HepG2 (cell line): Measurements from ENCODE around the gene TMPO. TPM values are rescaled to one million over a fixed set of nuclear protein-coding genes. Genes with fewer than 3 reads are reported as not detected.

Experiments
- ATAC-seq: fragments of 200-7000 bp; cut with Tn5 transposase; 3 replicates; pipeline ENCODE4 v1.9.1; 2020; ENCODE audit warnings: mild to moderate bottlenecking, moderate library complexity
- BruUV-seq: library from RNA; stranded (reverse); fragments of 400-500 nt; replicated peaks from 2 replicates; lab custom pipeline; 2021; lab: Mats Ljungman, UMichigan
- CTCF ChIA-PET: fragments of 300-600 bp; formaldehyde crosslinking; extraction: SDS; loops from one replicate; lab custom pipeline; 2021; ENCODE audit warnings: low total read pairs, inconsistent platforms, low intra/inter-chr PET ratio; lab: Yijun Ruan, JAX
- POLR2A ChIA-PET: fragments of 350-600 bp; sonication (Branson Sonifier 250); formaldehyde crosslinking; loops from one replicate; lab custom pipeline; 2020; ENCODE audit warnings: antibody characterized with exemption, inconsistent platforms; lab: Yijun Ruan, JAX
- DNase-seq: peaks from one replicate; pipeline ENCODE4 v3.0.0-alpha.2; 2015; ENCODE audit warnings: low spot score
- FAIRE-seq: peaks from 3 replicates; lab custom pipeline; 2011; peaks lifted over from hg19 to GRCh38; lab: Jason Lieb, UNC
- H2AFZ ChIP-seq: one replicate; pipeline ENCODE4 v1.6.1; 2011; ENCODE audit warnings: low read length, inconsistent platforms
- H3K27ac ChIP-seq: fragments of 300-600 bp; 3 replicates; pipeline ENCODE4 v1.8.0; 2011; ENCODE audit warnings: mixed run types, mild to moderate bottlenecking, mixed read lengths, low read length, inconsistent platforms; ENCODE audit not compliant: insufficient read depth; ENCODE audit errors: extremely low read length
- H3K27me3 ChIP-seq, 2 experiments: fragments of 200-600 bp in 1 of 2; 2 replicates in 1 of 2; 3 replicates in 1 of 2; pipeline versions ENCODE4 v1.6.0 to v1.8.0; 2011; ENCODE audit warnings: low read length in 2 of 2, mild to moderate bottlenecking in 2 of 2, moderate library complexity in 2 of 2, inconsistent platforms in 1 of 2; ENCODE audit not compliant: insufficient read depth in 2 of 2, control insufficient read depth in 1 of 2
- H3K36me3 ChIP-seq, 2 experiments: fragments of 200-600 bp in 1 of 2; replicated peaks in 1 of 2; 2 replicates in 1 of 2; 3 replicates in 1 of 2; pipeline versions ENCODE4 v1.5.1 to v1.8.0; 2011; ENCODE audit warnings: low read length in 2 of 2, inconsistent platforms in 1 of 2; ENCODE audit not compliant: insufficient read depth in 2 of 2, control insufficient read depth in 1 of 2
- H3K4me1 ChIP-seq: 2 replicates; pipeline ENCODE4 v1.5.1; 2012; ENCODE audit warnings: low read length, inconsistent platforms; ENCODE audit not compliant: insufficient read depth
- H3K4me2 ChIP-seq: 2 replicates; pipeline ENCODE4 v1.6.0; 2011; ENCODE audit warnings: low read depth, low read length, inconsistent platforms
- H3K4me3 ChIP-seq, 3 experiments: fragments of 200-600 bp in 1 of 3; sonication (generic), shearing (Covaris generic) in 1 of 3; replicated peaks in 1 of 3; 2 replicates each; pipeline ENCODE4 v1.5.1; 2011 to 2016; ENCODE audit warnings: low read length in 3 of 3, inconsistent platforms in 2 of 3, low read depth in 2 of 3, mild to moderate bottlenecking in 2 of 3, control low read depth in 1 of 3, mixed read lengths in 1 of 3; ENCODE audit not compliant: insufficient read depth in 1 of 3
- H3K79me2 ChIP-seq: one replicate; pipeline ENCODE4 v1.6.1; 2011; ENCODE audit warnings: low read length, inconsistent platforms; ENCODE audit not compliant: insufficient read depth
- H3K9ac ChIP-seq: 2 replicates; pipeline ENCODE4 v1.6.0; 2011; ENCODE audit warnings: mild to moderate bottlenecking, low read depth, low read length, inconsistent platforms; ENCODE audit not compliant: insufficient read depth
- H3K9me3 ChIP-seq: 2 replicates; pipeline ENCODE4 v1.5.1; 2012; ENCODE audit warnings: mild to moderate bottlenecking, low read length
- H4K20me1 ChIP-seq: 2 replicates; pipeline ENCODE4 v1.6.0; 2011; ENCODE audit warnings: inconsistent platforms, mild to moderate bottlenecking, low read length, moderate library complexity; ENCODE audit not compliant: insufficient read depth
- RAD21 ChIP-seq: fragments of 450-650 bp; formaldehyde crosslinking; IDR thresholded peaks from 2 replicates; pipeline ENCODE4 v1.5.0; 2020; ENCODE audit warnings: mild to moderate bottlenecking
- SMC3 ChIP-seq: IDR thresholded peaks from 2 replicates; pipeline ENCODE4 v1.6.1; 2011; ENCODE audit warnings: low read length, improper control_type of control experiment
- STAG1 ChIP-seq: sonication (generic); formaldehyde crosslinking; IDR thresholded peaks from 2 replicates; pipeline ENCODE4 v1.4.0; 2020; ENCODE audit warnings: missing genetic modification reagents
- ZSCAN30 ChIP-seq: sonication (generic); formaldehyde crosslinking; IDR thresholded peaks from 2 replicates; pipeline ENCODE4 v1.5.0; 2020; ENCODE audit warnings: mild to moderate bottlenecking, missing genetic modification reagents
- WGBS: methylation state at CpG from one replicate; pipeline ENCODE4 v1.1.6; 2017; ENCODE audit warnings: low lambda C conversion rate; 5-methylcytosine and 5-hydroxymethylcytosine counted together
- in situ Hi-C: cut with HindIII; loops from 2 replicates; pipeline ENCODE4 v1.10.0; 2017; ENCODE audit warnings: low pct_unique_long_range_greater_than_20kb; ENCODE audit not compliant: extremely low pct_ligation_motif_present
- intact Hi-C: fragments of 100-400 bp; cut with micrococcal nuclease; formaldehyde crosslinking; loops from one replicate; pipeline ENCODE4 v1.10.0; 2022; ENCODE audit not compliant: unreplicated experiment
- polyA plus RNA-seq, 8 experiments: library from polyadenylated mRNA; depleted of rRNA in 3 of 8; stranded (reverse) in 7 of 8; unstranded in 1 of 8; fragments of >200 nt; fragmentation: Illumina TruSeq in 4 of 8; extraction: Trizol in 4 of 8; gene quantifications; 2 replicates each; pipeline versions ENCODE4 v1.2.1 to v1.2.3, GENCODE V29; 2011 to 2016; ENCODE audit warnings: low read depth in 4 of 8, missing spikeins in 1 of 8, mixed read lengths in 1 of 8; ENCODE audit not compliant: insufficient read depth in 1 of 8
- total RNA-seq, 5 experiments: library from RNA; depleted of rRNA; stranded (reverse); fragments of >200 nt; fragmentation: Illumina TruSeq; extraction: Trizol; gene quantifications; 2 replicates each; pipeline ENCODE4 v1.2.3, GENCODE V29; 2016; ENCODE audit warnings: low read depth in 1 of 5
- TF ChIP-seq, protein P1 (sequence below): sonication (generic); formaldehyde crosslinking; IDR thresholded peaks from 2 replicates; pipeline ENCODE4 v1.5.0; 2020; ENCODE audit warnings: mild to moderate bottlenecking, missing genetic modification reagents, moderate library complexity

Gene TMPO
- total and polyA plus RNA-seq, 2 of the 13 experiments (the other 11 are each of a cell fraction or from before 2014, with no cell fraction given), result 24.2 to 167 TPM

DNA sequence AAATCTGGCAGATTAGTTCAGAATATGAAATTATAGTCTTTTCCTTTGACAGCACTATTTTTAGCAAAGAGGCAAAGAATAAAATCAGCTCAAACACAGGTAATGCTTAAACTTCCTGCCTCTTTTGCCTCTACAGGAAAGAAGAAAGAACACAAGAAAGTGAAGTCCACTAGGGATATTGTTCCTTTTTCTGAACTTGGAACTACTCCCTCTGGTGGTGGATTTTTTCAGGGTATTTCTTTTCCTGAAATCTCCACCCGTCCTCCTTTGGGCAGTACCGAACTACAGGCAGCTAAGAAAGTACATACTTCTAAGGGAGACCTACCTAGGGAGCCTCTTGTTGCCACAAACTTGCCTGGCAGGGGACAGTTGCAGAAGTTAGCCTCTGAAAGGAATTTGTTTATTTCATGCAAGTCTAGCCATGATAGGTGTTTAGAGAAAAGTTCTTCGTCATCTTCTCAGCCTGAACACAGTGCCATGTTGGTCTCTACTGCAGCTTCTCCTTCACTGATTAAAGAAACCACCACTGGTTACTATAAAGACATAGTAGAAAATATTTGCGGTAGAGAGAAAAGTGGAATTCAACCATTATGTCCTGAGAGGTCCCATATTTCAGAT, 17.4 kb downstream of the TMPO start:
- POLR2A ChIA-PET, result no interaction called here
- CTCF ChIA-PET, result interaction anchor here (0.7 to 1.7 kb wide), 3 partner anchors 42 to 109 kb away, joined by 3 to 8 read pairs (median 3); no protein-coding TSS in a partner anchor
- Histone ChIP-seq H3K9me3 (no peaks in the 10 kb centered on the region), H3K9ac (no peak overlapping the region), H3K27ac (no peak overlapping the region), H3K79me2 (peaks cover 15% of the 10 kb centered on the region), H3K27me3 (no peaks in the 10 kb centered on the region), H4K20me1 (no peaks in the 10 kb centered on the region; the same call in 1 of the 2 replicates), H3K36me3 (peaks cover 8 to 70% of the 10 kb centered on the region in 2 experiments), H2AFZ (no peak overlapping the region), H3K4me3 (no peak overlapping the region), H3K4me1 (peaks cover 17% of the 10 kb centered on the region), H3K4me2 (no peak overlapping the region)
- intact Hi-C loops, result loop anchor here (1.0 to 2.0 kb wide), 3 partner anchors 14 to 108 kb away; no protein-coding TSS in a partner anchor
- TSS peak; percentile 6 for BruUV-seq
- DNase-seq, result peak; percentile 59
- TF ChIP-seq STAG1 (CRISPR knock-in tag) (peak; percentile 46), ZSCAN30 (CRISPR knock-in tag) (no peak), RAD21 (peak; percentile 18; the same call in 1 of the 2 replicates), SMC3 (peak; percentile 33; the same call in 1 of the 2 replicates)
- TF ChIP-seq, protein P1, sequence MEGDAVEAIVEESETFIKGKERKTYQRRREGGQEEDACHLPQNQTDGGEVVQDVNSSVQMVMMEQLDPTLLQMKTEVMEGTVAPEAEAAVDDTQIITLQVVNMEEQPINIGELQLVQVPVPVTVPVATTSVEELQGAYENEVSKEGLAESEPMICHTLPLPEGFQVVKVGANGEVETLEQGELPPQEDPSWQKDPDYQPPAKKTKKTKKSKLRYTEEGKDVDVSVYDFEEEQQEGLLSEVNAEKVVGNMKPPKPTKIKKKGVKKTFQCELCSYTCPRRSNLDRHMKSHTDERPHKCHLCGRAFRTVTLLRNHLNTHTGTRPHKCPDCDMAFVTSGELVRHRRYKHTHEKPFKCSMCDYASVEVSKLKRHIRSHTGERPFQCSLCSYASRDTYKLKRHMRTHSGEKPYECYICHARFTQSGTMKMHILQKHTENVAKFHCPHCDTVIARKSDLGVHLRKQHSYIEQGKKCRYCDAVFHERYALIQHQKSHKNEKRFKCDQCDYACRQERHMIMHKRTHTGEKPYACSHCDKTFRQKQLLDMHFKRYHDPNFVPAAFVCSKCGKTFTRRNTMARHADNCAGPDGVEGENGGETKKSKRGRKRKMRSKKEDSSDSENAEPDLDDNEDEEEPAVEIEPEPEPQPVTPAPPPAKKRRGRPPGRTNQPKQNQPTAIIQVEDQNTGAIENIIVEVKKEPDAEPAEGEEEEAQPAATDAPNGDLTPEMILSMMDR (CRISPR knock-in tag), result peak; percentile 45
- peak; percentile 81 for ATAC-seq
- FAIRE-seq, result peak; percentile 12
- in situ Hi-C loops, result no loop called here
- 81% methylated on average over 4 of the region's 4 CpGs for WGBS
